ENCODE data around the gene METTL2A.
"Not testable (repeated sequence)": the region's sequence is repeated elsewhere in the genome, so short reads cannot be mapped to it uniquely, and the experiment has no call there.

The METTL2A gene

GRCh38 chr17:62405451-62405850 is 18.2 kb upstream of the METTL2A start:
- DNase-seq (ENCODE audit: low read depth), result peak; percentile 11
- TF ChIP-seq CTCF (conservative IDR thresholded peaks at IDR 0.05; ENCODE audit: low read depth, low read length), result no peak
- no peak overlapping the region for H3K4me3 ChIP-seq (ENCODE audit: low read depth, low read length)

- H3K4me3 ChIP-seq (ENCODE audit: low read depth, low read length); DNase-seq (ENCODE audit: low read depth): not testable (repeated sequence)
Observed at GRCh38 chr17:62413090-62413489, 10.6 kb upstream of the METTL2A start.

- not testable (repeated sequence) for DNase-seq (ENCODE audit: low read depth); H3K4me3 ChIP-seq (ENCODE audit: low read depth, low read length)
Observed at GRCh38 chr17:62426214-62426613, 2.5 kb downstream of the METTL2A start.

- not testable (repeated sequence) for H3K4me3 ChIP-seq (ENCODE audit: low read depth, low read length); DNase-seq (ENCODE audit: low read depth)
Observed at GRCh38 chr17:62435251-62435650, 11.6 kb downstream of the METTL2A start.

GRCh38 chr17:62441181-62441580 is 17.5 kb downstream of the METTL2A start:
- not testable (repeated sequence) for H3K4me3 ChIP-seq (ENCODE audit: low read depth, low read length); DNase-seq (ENCODE audit: low read depth)

- DNase-seq (ENCODE audit: low read depth), result no peak
- H3K4me3 ChIP-seq (ENCODE audit: low read depth, low read length), result no peak overlapping the region
- no peak for TF ChIP-seq CTCF (conservative IDR thresholded peaks at IDR 0.05; ENCODE audit: low read depth, low read length)
Observed at GRCh38 chr17:62444063-62444462, 20.4 kb downstream of the METTL2A start.

GRCh38 chr17:62445791-62446190 is 22.1 kb downstream of the METTL2A start:
- H3K4me3 ChIP-seq (ENCODE audit: low read depth, low read length); DNase-seq (ENCODE audit: low read depth): not testable (repeated sequence)

- DNase-seq (ENCODE audit: low read depth); H3K4me3 ChIP-seq (ENCODE audit: low read depth, low read length): not testable (repeated sequence)
Observed at GRCh38 chr17:62452195-62452594, 28.5 kb downstream of the METTL2A start.

- H3K4me3 ChIP-seq (ENCODE audit: low read depth, low read length); DNase-seq (ENCODE audit: low read depth): not testable (repeated sequence)
Observed at GRCh38 chr17:62453041-62453440, 29.3 kb downstream of the METTL2A start.

GRCh38 chr17:62453656-62454055 is 30.0 kb downstream of the METTL2A start:
- H3K4me3 ChIP-seq (ENCODE audit: low read depth, low read length); DNase-seq (ENCODE audit: low read depth): not testable (repeated sequence)

- DNase-seq (ENCODE audit: low read depth); H3K4me3 ChIP-seq (ENCODE audit: low read depth, low read length): not testable (repeated sequence)
Observed at GRCh38 chr17:62454111-62454510, 30.4 kb downstream of the METTL2A start.

- no peak for TF ChIP-seq CTCF (conservative IDR thresholded peaks at IDR 0.05; ENCODE audit: low read depth, low read length)
- no peak for DNase-seq (ENCODE audit: low read depth)
- no peak overlapping the region for H3K4me3 ChIP-seq (ENCODE audit: low read depth, low read length)
Observed at GRCh38 chr17:62456016-62456415, 32.3 kb downstream of the METTL2A start.

GRCh38 chr17:62458483-62458882 is 34.8 kb downstream of the METTL2A start:
- not testable (repeated sequence) for DNase-seq (ENCODE audit: low read depth)

GRCh38 chr17:62464422-62464821 is 40.7 kb downstream of the METTL2A start:
- not testable (repeated sequence) for DNase-seq (ENCODE audit: low read depth); H3K4me3 ChIP-seq (ENCODE audit: low read depth, low read length)

More at GRCh38 chr17:62458483-62458882, 34.8 kb downstream of the METTL2A start:
- not testable (repeated sequence) for H3K4me3 ChIP-seq (ENCODE audit: low read depth, low read length)

GRCh38 chr17:62465271-62465670 is 41.6 kb downstream of the METTL2A start:
- not testable (repeated sequence) for DNase-seq (ENCODE audit: low read depth); H3K4me3 ChIP-seq (ENCODE audit: low read depth, low read length)

- H3K4me3 ChIP-seq (ENCODE audit: low read depth, low read length), result not testable (repeated sequence)
- DNase-seq (ENCODE audit: low read depth), result peak; percentile 65
Observed at GRCh38 chr17:62470666-62471379, 47.1 kb downstream of the METTL2A start.
